ENCODE measurements around the gene SLCO4C1. TPM values are rescaled to one million over a fixed set of nuclear protein-coding genes. Genes with fewer than 3 reads are reported as not detected.
A peak's percentile ranks its signal among the peaks of the same experiment; 100 is the strongest.

SLCO4C1 gene
- total and polyA plus RNA-seq, 2 of the 13 experiments (the other 11 are each of a cell fraction or from before 2014, with no cell fraction given) = 1.3 to 7.8 TPM

GRCh38 chr5:102296178-102296817, at the start of gene SLCO4C1 (continued):
- TF ChIP-seq DZIP1 (CRISPR knock-in tag; IDR thresholded peaks at IDR 0.05) = no peak
- TF ChIP-seq NCOA5 (CRISPR knock-in tag; IDR thresholded peaks at IDR 0.05) = no peak
- TF ChIP-seq ZNF367 (CRISPR knock-in tag; IDR thresholded peaks at IDR 0.05; ENCODE audit: borderline replicate concordance) = no peak
- no peak for TF ChIP-seq RELA (CRISPR knock-in tag; IDR thresholded peaks at IDR 0.05)
- TF ChIP-seq ZNF567 (CRISPR knock-in tag; IDR thresholded peaks at IDR 0.05; ENCODE audit: borderline replicate concordance) = peak; percentile 69; the same call in 1 of the 2 replicates
- no peak for TF ChIP-seq SATB2 (CRISPR knock-in tag; IDR thresholded peaks at IDR 0.05)
- no peak for TF ChIP-seq FOXP1 (IDR thresholded peaks at IDR 0.05)
- no peak for TF ChIP-seq FOXP1 (CRISPR knock-in tag; IDR thresholded peaks at IDR 0.05)
- no peak for TF ChIP-seq ZNF329 (CRISPR knock-in tag; IDR thresholded peaks at IDR 0.05; ENCODE audit: low read depth)
- TF ChIP-seq ZNF777 (CRISPR knock-in tag; IDR thresholded peaks at IDR 0.05) = 0 out of 2 replicates have a peak, but pooled peaks have one; percentile 17
- 0 out of 2 replicates have a peak, but pooled peaks have one; percentile 46 for TF ChIP-seq HNRNPUL1 (IDR thresholded peaks at IDR 0.05; ENCODE audit: low read depth, low read length)
- TF ChIP-seq TFDP1 (CRISPR knock-in tag; IDR thresholded peaks at IDR 0.05; ENCODE audit: borderline replicate concordance) = peak; percentile 46; the same call in 1 of the 2 replicates
- no peak for TF ChIP-seq ZFP1 (CRISPR knock-in tag; IDR thresholded peaks at IDR 0.05)
- TF ChIP-seq KDM6A (CRISPR knock-in tag; IDR thresholded peaks at IDR 0.05; ENCODE audit: low read depth) = no peak
- TF ChIP-seq ZNF589 (CRISPR knock-in tag; conservative IDR thresholded peaks at IDR 0.05) = no peak
- no peak for TF ChIP-seq THAP7 (CRISPR knock-in tag; IDR thresholded peaks at IDR 0.05)
- TF ChIP-seq CHCHD3 (CRISPR knock-in tag; IDR thresholded peaks at IDR 0.05) = no peak
- no peak for TF ChIP-seq TRAFD1 (CRISPR knock-in tag; IDR thresholded peaks at IDR 0.05; ENCODE audit: borderline replicate concordance)
- TF ChIP-seq ZNF512 (CRISPR knock-in tag; IDR thresholded peaks at IDR 0.05) = no peak
- TF ChIP-seq ZBTB1 (CRISPR knock-in tag; IDR thresholded peaks at IDR 0.05; ENCODE audit: borderline replicate concordance) = no peak
- peak; percentile 39; the same call in 1 of the 2 replicates for TF ChIP-seq RCOR2 (CRISPR knock-in tag; IDR thresholded peaks at IDR 0.05)
- peak; percentile 35; the same call in 1 of the 2 replicates for TF ChIP-seq GZF1 (CRISPR knock-in tag; IDR thresholded peaks at IDR 0.05)
- no peak for TF ChIP-seq ZZZ3 (CRISPR knock-in tag; IDR thresholded peaks at IDR 0.05; ENCODE audit: borderline replicate concordance)
